MM.1S (cell line): Measurements from ENCODE around the gene NDUFB11.

ENCODE experiments used
- DNase-seq: peaks from one replicate; pipeline ENCODE4 v3.0.0-alpha.2; 2015
- H2AFZ ChIP-seq: fragments of 300-600 bp; sonication (generic); 2 replicates; pipeline ENCODE4 v1.6.0; 2016; ENCODE audit warnings: antibody characterized with exemption, low read length
- H3F3A ChIP-seq: fragments of 300-600 bp; sonication (generic); 2 replicates; pipeline ENCODE4 v1.6.1; 2016; ENCODE audit warnings: mild to moderate bottlenecking, antibody characterized with exemption, low read length, moderate library complexity, mixed read lengths; ENCODE audit not compliant: insufficient read depth
- H3K27ac ChIP-seq: fragments of 300-600 bp; sonication (generic); 2 replicates; pipeline ENCODE4 v1.5.1; 2016; ENCODE audit warnings: mild to moderate bottlenecking, low read length
- H3K27me3 ChIP-seq: fragments of 300-600 bp; sonication (generic); replicated peaks from 2 replicates; pipeline ENCODE4 v1.6.0; 2016; ENCODE audit warnings: low read length; ENCODE audit not compliant: insufficient read depth
- H3K36me3 ChIP-seq: fragments of 300-600 bp; sonication (generic); replicated peaks from 2 replicates; pipeline ENCODE4 v1.6.1; 2016; ENCODE audit warnings: mild to moderate bottlenecking, low read length, mixed read lengths; ENCODE audit not compliant: insufficient read depth
- H3K4me1 ChIP-seq: fragments of 300-600 bp; sonication (generic); 2 replicates; pipeline ENCODE4 v1.6.1; 2016; ENCODE audit warnings: low read length, mixed read lengths
- H3K4me2 ChIP-seq: fragments of 300-600 bp; sonication (generic); 2 replicates; pipeline ENCODE4 v1.6.0; 2016; ENCODE audit warnings: low read depth, low read length
- H3K4me3 ChIP-seq: fragments of 300-600 bp; sonication (generic); 2 replicates; pipeline ENCODE4 v1.5.1; 2016; ENCODE audit warnings: low read length, mixed read lengths
- H3K79me2 ChIP-seq: fragments of 300-600 bp; sonication (generic); 2 replicates; pipeline ENCODE4 v1.6.1; 2016; ENCODE audit warnings: mixed run types, low read length, mixed read lengths
- H3K9ac ChIP-seq: fragments of 300-600 bp; sonication (generic); 2 replicates; pipeline ENCODE4 v1.6.1; 2016; ENCODE audit warnings: low read length, mixed read lengths
- H3K9me2 ChIP-seq: fragments of 300-600 bp; sonication (generic); replicated peaks from 2 replicates; pipeline ENCODE4 v1.6.1; 2016; ENCODE audit warnings: mild to moderate bottlenecking, low read length, mixed read lengths; ENCODE audit not compliant: insufficient read depth
- H3K9me3 ChIP-seq: fragments of 300-600 bp; sonication (generic); replicated peaks from 2 replicates; pipeline ENCODE4 v1.6.1; 2016; ENCODE audit warnings: mild to moderate bottlenecking, low read length, mixed read lengths; ENCODE audit not compliant: insufficient read depth
- H4K20me1 ChIP-seq: fragments of 300-600 bp; sonication (generic); 2 replicates; pipeline ENCODE4 v1.6.1; 2016; ENCODE audit warnings: mild to moderate bottlenecking, low read length, moderate library complexity, mixed read lengths; ENCODE audit not compliant: insufficient read depth
- EZH2 ChIP-seq: fragments of 300-600 bp; sonication (generic); optimal IDR thresholded peaks from 2 replicates; pipeline ENCODE3; 2017; ENCODE audit warnings: low read depth, mild to moderate bottlenecking, antibody characterized with exemption, low read length, mixed read lengths
- EZH2phosphoT487 ChIP-seq: fragments of 300-600 bp; sonication (generic); IDR thresholded peaks from 2 replicates; pipeline ENCODE4 v1.6.1; 2018; ENCODE audit warnings: antibody characterized with exemption, low read length
- TF ChIP-seq, protein P1 (sequence below): fragments of 300-600 bp; sonication (generic); IDR thresholded peaks from 2 replicates; pipeline ENCODE4 v1.5.1; 2016; ENCODE audit warnings: antibody characterized with exemption, low read length, mixed read lengths

The NDUFB11 gene

DNA sequence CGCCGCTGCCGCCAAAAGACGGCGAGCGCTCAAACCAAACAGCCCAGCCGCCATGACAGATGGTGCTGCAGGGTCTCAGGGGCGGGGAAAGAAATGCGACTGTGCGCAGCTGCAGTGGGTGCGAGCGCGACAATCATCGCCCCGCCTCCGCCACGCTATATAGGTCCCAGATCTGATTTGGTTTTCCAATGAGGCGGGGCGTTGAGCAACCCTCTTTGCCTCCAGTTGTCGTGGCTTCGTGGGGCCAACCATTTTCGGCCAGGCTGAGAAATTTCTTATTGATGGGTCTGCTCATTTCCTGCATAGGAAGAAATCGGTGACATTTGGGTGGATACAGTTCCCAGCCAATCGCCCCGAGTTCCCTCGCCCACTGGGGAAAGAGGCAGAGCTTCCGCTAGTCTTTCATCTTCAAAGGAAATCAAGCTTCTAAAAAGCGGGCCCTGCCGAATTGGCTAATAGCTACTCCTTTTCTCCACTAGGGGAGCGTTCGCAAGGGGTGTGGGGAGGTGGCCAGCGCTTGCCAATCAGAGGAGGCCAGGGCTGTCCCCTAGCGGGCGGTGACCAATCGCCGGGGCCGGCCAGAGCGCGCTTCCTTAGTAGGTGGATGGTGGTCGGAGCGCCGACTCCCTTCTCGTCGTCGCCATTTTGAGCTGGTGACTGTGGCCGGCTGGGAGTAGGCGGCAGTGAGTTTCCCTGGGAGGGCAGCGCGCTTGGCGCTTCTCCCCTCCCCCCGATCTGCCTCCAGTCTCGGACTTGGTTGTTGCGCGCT is at the start of gene NDUFB11, which contains the start of gene RBM10:
NDUFB11 (minus strand) TSS at position 77 of the 769 bp plus-strand sequence; CDS start at position 54, 23 bp downstream.
RBM10 (plus strand) TSS at position 596 of the 769 bp plus-strand sequence. CDS start 2,261 bp downstream, outside the sequence.
- Histone ChIP-seq H3K9ac (peak within 1 kb of the TSS; percentile 96), H3K79me2 (peaks cover 61% of the 10 kb centered on the region), H3F3A (peaks cover 6% of the 10 kb centered on the region; the same call in 1 of the 2 replicates), H3K4me2 (peak within 1 kb of the TSS; percentile 69), H2AFZ (peak within 1 kb of the TSS; percentile 61), H3K27ac (peak within 1 kb of the TSS; percentile 98), H4K20me1 (peaks cover 3% of the 10 kb centered on the region; the same call in 1 of the 2 replicates), H3K9me2 (no peaks in the 10 kb centered on the region), H3K27me3 (no peaks in the 10 kb centered on the region), H3K4me1 (no peaks in the 10 kb centered on the region), H3K4me3 (peak within 1 kb of the TSS; percentile 85), H3K36me3 (no peaks in the 10 kb centered on the region), H3K9me3 (no peaks in the 10 kb centered on the region)
- DNase-seq, result peak; percentile 93
- TF ChIP-seq EZH2, result no peak
- no peak for TF ChIP-seq EZH2phosphoT487
- TF ChIP-seq, protein P1, sequence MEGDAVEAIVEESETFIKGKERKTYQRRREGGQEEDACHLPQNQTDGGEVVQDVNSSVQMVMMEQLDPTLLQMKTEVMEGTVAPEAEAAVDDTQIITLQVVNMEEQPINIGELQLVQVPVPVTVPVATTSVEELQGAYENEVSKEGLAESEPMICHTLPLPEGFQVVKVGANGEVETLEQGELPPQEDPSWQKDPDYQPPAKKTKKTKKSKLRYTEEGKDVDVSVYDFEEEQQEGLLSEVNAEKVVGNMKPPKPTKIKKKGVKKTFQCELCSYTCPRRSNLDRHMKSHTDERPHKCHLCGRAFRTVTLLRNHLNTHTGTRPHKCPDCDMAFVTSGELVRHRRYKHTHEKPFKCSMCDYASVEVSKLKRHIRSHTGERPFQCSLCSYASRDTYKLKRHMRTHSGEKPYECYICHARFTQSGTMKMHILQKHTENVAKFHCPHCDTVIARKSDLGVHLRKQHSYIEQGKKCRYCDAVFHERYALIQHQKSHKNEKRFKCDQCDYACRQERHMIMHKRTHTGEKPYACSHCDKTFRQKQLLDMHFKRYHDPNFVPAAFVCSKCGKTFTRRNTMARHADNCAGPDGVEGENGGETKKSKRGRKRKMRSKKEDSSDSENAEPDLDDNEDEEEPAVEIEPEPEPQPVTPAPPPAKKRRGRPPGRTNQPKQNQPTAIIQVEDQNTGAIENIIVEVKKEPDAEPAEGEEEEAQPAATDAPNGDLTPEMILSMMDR, result peak; percentile 55

DNA sequence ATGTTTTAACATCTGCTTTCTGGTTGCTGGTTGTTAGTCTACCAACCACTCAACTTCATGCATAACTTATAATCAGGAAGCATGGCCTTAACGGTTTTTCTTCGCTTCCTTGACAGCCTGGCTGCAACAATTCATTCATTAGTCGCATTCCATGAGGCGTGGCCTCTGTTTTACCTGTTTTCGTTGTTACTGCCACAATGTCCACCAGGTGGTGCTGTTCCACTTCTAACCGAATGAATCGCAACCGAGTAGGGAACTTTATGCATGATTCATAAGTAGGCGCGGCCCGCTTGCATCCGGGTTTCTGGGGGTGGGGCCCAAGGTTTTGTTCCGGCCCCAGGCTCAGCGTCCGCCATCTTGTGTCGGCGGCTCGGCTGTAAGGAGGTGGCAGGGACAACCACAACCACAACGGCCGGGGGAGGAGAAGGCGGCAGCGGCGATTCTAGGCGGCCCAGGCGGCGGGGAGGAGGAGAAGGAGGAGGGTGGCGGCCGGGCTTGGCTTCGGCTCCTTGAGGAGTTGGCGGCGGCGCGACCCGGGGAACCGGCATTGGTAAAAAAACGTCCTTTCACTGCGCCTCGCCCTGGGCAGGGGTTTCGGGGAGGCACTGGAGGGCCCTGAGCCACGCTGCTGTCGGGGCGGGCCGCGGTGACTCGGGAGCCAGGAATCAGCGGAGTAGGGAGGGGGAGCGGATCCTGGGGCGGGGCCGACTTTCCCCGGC is 49.1 kb upstream of the NDUFB11 start, which contains the start of gene UBA1:
UBA1 (plus strand) TSS at position 355 of the 719 bp plus-strand sequence. CDS start 4,974 bp downstream, outside the sequence.
- H3K79me2 ChIP-seq, result peaks cover 58% of the 10 kb centered on the region
- H3K27ac ChIP-seq, result peak within 1 kb of the TSS; percentile 57; the same call in 1 of the 2 replicates
- peaks cover 14% of the 10 kb centered on the region; the same call in 1 of the 2 replicates for H3K4me1 ChIP-seq
- H3K4me2 ChIP-seq, result peak within 1 kb of the TSS; percentile 87
- H3K27me3 ChIP-seq, result no peaks in the 10 kb centered on the region
- no peaks in the 10 kb centered on the region for H3K36me3 ChIP-seq
- H3K9me2 ChIP-seq, result no peaks in the 10 kb centered on the region
- H3K9ac ChIP-seq, result peak within 1 kb of the TSS; percentile 96
- H4K20me1 ChIP-seq, result no peaks in the 10 kb centered on the region
- H3F3A ChIP-seq, result peaks cover 20% of the 10 kb centered on the region; the same call in 1 of the 2 replicates
- H2AFZ ChIP-seq, result peak within 1 kb of the TSS; percentile 52
- DNase-seq, result peak; percentile 91
- H3K4me3 ChIP-seq, result peak within 1 kb of the TSS; percentile 86
- TF ChIP-seq, protein P1, result peak; percentile 67
- TF ChIP-seq EZH2, result no peak
- no peak for TF ChIP-seq EZH2phosphoT487
- no peaks in the 10 kb centered on the region for H3K9me3 ChIP-seq

DNA sequence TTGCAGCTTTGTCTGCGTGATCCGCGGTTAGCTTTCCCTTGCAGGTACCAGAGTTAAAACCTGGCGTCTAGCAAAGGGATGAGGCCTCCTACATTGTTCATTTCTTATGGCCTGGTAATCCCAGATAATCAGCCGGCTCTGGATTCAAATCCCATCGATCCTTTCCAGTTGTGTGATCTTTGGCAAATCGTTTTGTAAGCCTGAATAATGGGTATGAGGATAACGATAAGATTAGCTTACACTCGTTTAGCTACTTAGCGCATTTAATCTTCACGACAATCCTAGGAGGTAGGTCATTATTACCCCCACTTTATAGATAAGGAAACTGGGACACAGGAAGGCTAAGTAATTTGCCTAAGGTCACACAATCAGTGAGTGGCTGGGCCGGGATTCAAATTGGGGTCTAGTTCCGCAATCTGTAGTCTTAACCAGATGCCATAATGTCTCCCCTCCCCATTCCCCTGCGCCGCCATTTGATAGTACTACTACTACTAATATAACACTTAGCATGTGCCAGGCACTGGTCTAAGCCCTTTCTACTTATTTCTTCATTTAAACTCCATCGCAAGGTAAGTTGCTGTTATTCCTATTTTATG is 47.4 kb upstream of the NDUFB11 start:
- Histone ChIP-seq H3K9ac (peak overlapping the region; percentile 76; the same call in 1 of the 2 replicates), H4K20me1 (no peaks in the 10 kb centered on the region), H3K79me2 (peaks cover 41% of the 10 kb centered on the region), H3K4me3 (peak overlapping the region; percentile 75), H2AFZ (peak overlapping the region; percentile 49; the same call in 1 of the 2 replicates), H3K36me3 (no peaks in the 10 kb centered on the region), H3K9me3 (no peaks in the 10 kb centered on the region), H3K4me1 (peaks cover 14% of the 10 kb centered on the region; the same call in 1 of the 2 replicates), H3K27ac (peak overlapping the region; percentile 61; the same call in 1 of the 2 replicates), H3K9me2 (no peaks in the 10 kb centered on the region), H3K4me2 (peak overlapping the region; percentile 86), H3F3A (peaks cover 25% of the 10 kb centered on the region), H3K27me3 (no peaks in the 10 kb centered on the region)
- TF ChIP-seq EZH2 (no peak), EZH2phosphoT487 (no peak)
- TF ChIP-seq, protein P1, result no peak
- no peak for DNase-seq
